Measurements from ENCODE around the gene CCDC9. TPM values are rescaled to one million over a fixed set of nuclear protein-coding genes. Genes with fewer than 3 reads are reported as not detected.

Gene CCDC9
- total RNA-seq (2014; rRNA removed; shearing (Covaris generic)), result 16.5 and 22.2 TPM in 2 replicates

DNA sequence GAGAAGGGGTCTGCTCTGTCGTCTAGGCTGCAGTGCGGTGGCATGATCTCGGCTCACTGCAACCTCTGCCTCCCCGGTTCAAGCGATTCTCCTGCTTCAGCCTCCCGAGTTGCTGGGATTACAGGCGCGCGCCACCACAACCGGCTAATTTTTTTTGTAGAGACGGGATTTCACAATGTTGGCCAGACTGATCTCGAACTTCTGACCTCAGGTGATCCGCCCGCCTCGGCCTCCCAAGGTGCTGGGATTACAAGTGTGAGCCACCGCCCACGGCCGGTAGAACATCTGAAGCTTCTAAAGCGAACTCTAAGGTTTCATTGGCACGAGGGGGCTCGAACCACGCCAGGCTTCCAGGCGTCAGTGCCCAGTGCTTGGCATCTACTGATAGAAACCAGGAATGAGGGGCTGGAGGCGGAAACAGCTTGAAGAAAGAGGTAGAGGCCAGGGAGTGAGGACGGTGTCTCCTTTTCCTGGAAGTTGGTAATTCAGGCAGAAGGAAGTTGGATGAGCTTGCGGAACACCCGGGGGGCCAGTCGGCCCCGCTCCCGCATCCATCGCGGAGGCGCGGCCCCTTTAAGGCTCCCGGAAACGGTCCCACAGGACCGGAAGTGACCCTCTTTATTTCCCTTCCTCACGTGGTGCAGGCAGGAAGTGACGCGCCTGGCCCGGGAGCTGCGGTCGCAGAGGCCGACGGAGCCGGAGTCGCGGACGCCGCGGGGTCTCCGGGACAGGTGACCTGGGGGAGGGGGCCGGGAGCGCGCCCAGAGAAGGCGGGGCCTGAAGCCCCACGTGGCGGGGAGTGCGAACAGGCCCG lies at the start of gene CCDC9:
CCDC9 (plus strand) TSS at position 647 of the 814 bp plus-strand sequence. CDS start 1,876 bp downstream, outside the sequence.
- in situ Hi-C loops (cut with HindIII; ENCODE audit: low sequenced_read_pairs), result no loop called here
- DNase-seq (ENCODE audit: low spot score), result peak; percentile 95

DNA sequence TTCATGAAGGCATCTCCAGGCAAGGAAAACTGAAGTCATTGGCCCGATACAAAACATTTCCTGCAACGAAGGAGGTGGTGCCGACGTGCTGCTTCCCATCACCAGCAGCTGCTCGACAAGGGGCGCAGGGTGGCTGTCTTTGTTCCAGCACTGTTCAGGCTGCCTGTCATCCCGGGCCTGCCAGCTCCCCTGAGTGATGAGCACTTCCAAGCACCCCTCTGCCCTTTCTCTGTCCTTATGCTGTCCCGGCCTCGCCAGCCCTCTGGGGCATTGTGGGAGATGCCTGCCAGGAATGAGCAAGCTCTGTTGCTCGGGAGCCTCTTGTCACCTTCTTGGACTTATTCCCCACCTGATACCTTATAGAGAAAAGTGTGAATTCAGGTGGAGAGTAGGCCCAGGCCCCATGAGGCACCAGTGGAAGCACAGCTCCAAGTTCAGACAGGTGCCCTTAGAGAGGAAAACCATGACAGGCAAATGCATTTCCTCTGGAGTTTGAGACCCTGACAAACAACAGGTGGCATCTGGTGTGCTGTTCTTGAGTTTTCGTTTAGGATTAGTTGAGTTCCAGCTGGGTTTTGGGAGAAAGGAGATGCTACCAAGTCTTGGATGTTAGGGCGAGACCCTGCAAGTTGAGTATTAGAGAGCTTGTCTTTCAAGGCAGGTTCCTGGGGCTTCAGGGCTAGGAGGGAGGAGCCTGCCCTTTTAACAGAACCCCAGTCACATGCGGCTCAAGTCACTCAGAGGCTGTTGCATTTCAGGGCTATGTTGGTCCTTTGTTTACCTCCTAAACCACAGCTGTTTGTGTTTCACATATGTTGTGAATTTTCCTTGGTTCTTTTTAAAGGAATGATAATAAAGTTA lies 46.8 kb upstream of the CCDC9 start:
- in situ Hi-C loops (cut with HindIII; ENCODE audit: low sequenced_read_pairs), result no loop called here

DNA sequence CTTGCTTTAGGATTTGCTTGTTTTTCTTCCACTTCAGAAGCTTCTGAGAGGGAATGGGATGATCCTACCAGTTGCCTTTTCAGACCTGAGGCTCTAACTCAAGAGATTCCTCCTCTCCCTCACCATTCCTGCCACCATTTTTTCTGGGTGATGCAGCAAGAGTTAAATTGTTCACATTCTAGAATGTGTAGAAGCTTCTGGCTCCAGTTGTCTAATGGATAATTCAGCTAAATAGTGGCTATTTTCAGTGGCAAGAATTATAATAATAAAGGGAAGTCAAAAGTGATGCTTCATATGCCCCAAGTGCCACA lies 46.2 kb upstream of the CCDC9 start:
- in situ Hi-C loops (cut with HindIII; ENCODE audit: low sequenced_read_pairs), result no loop called here
- DNase-seq (ENCODE audit: low spot score), result no peak

More for the DNA sequence above, 46.8 kb upstream of the CCDC9 start:
- no peak for DNase-seq (ENCODE audit: low spot score)

DNA sequence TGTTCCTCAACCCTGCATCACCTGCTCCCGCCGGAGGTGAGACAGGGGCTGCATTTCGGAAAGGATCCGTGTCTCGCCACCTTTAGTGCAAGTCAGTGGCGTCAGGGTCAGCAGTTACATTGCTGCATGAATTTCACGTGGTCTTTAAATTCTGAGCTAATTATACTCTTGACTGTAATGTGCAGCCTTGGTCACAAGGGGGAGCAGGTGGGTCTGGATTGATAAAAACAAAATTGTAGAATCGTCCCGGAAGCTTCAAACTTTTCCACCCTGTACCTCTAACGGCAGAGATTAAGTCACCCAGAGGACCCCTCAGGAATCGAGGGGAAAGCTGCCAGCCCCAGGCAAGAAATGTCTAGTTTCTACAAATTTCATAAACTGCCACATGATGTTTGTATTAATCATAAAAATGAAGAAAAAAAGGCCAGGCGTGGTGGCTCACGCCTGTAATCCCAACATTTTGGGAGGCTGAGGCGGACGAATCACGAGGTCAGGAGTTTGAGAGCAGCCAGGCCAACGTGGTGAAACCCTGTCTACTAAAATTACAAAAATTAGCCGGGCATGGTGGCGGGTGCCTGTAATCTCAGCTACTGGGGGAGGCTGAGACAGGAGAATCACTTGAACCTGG lies 45.5 kb upstream of the CCDC9 start:
- in situ Hi-C loops (cut with HindIII; ENCODE audit: low sequenced_read_pairs), result no loop called here
- DNase-seq (ENCODE audit: low spot score), result peak; percentile 79

DNA sequence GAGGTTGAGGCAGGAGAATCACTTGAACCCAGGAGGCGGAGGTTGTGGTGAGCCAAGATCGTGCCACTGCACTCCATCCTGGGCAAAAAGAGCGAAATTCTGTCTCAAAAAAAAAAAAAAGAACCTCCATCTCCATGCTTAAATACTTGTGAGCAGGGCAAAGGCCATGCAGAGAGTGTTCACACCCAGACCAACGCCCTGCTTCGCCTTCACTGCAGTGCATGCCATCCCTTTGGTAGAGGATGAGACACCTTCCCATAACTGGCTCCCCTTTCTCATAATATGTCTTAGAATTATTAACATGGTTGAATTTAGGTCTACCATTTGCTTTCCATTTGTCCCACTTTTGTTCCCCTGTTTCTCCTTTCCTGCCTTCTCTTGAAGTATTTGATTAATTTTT lies 40.7 kb upstream of the CCDC9 start:
- in situ Hi-C loops (cut with HindIII; ENCODE audit: low sequenced_read_pairs), result no loop called here

DNA sequence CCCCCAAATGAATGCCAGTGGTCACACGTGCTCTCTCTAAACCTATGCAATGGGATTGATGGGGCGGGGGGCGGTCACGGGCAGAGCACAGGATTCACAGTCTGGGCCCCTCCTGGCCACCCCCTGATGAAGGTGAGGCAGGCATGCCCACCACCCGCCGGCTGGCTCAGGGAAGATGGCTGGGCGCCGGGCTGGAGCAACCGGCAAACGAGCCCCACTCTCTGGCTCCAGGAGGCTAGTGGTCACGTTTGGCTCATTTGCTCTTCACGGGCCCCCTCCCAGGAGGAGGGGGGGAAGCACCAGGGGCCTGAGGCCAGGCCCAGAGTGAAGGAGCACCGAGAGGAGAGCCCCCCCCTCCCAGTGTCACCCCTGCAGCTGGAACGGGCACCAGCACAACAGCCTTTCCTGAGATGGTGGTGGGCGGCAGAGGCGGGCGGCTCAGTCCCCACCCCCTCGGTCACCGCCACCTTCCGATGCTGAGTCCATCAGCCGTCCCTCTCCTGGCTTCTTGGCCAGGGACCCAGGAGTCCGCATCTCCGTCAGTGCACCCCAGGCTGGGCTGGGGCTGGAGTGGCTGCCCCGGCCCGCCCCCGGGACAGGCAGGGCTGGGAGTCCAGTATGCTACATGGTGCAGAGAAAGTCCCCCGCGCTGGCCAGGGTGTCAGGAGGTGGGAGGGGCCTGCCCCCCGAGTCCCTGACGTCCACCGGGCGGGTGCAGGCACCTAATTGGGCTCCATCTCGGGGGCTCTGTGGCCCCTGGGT lies 35.1 kb upstream of the CCDC9 start:
- DNase-seq (ENCODE audit: low spot score), result no peak

More for the DNA sequence above, 40.7 kb upstream of the CCDC9 start:
- DNase-seq (ENCODE audit: low spot score), result no peak

DNA sequence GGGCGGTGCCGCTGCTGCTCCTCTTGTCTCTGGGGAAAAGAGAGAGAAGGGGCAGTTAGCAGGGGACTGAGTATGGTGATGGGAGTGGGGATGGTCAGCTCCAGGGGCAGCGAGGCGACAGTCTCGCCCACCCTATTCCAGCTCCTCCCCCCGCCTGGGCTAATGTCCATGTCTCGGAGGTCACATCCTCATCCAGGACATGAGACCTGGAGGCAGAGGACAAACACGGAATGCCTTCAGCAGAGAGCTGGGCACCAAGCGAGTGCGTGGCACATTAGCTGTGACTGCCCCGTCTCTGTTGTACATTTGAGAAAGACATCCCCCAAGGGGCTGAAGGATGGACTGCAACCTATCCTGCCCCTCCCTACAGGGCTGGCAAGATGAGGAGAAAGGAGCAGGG lies 34.4 kb upstream of the CCDC9 start:
- no peak for DNase-seq (ENCODE audit: low spot score)
- in situ Hi-C loops (cut with HindIII; ENCODE audit: low sequenced_read_pairs), result no loop called here

More for the DNA sequence above, 35.1 kb upstream of the CCDC9 start:
- in situ Hi-C loops (cut with HindIII; ENCODE audit: low sequenced_read_pairs), result no loop called here

DNA sequence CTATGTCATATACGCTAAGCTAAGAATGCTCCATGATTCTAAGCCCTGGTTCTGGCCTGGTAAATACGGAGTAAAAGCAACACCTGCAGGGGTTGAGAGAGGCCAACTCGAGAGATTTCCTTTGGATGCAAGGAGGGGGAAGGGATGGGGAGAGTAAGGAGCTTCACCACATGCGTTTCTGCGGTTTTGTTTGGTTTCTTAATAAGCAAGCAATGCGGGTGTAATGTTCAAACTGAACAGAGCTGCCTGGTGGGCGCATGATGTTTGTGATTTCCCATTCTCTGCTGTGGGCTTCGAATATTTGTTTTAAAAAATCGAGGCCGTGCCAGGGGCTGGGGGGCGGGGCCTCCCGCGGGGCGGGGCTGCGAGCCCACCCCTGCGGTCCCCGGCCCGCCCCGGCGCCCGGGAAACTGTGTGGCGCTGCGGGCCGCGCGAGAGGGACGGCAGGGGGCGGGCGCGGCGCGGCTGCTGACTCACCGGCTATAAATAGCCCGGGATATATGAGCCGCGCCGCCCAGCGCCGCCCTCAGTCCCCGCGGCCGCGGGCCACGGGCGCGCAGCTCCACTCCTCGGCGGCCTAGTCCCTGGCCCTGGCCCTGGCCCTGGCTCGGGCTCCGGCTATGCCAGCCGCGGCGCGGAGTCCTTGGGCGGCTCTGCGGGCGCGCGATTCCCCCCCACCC lies 30.4 kb upstream of the CCDC9 start:
- DNase-seq (ENCODE audit: low spot score), result peak; percentile 89
- in situ Hi-C loops (cut with HindIII; ENCODE audit: low sequenced_read_pairs), result no loop called here

DNA sequence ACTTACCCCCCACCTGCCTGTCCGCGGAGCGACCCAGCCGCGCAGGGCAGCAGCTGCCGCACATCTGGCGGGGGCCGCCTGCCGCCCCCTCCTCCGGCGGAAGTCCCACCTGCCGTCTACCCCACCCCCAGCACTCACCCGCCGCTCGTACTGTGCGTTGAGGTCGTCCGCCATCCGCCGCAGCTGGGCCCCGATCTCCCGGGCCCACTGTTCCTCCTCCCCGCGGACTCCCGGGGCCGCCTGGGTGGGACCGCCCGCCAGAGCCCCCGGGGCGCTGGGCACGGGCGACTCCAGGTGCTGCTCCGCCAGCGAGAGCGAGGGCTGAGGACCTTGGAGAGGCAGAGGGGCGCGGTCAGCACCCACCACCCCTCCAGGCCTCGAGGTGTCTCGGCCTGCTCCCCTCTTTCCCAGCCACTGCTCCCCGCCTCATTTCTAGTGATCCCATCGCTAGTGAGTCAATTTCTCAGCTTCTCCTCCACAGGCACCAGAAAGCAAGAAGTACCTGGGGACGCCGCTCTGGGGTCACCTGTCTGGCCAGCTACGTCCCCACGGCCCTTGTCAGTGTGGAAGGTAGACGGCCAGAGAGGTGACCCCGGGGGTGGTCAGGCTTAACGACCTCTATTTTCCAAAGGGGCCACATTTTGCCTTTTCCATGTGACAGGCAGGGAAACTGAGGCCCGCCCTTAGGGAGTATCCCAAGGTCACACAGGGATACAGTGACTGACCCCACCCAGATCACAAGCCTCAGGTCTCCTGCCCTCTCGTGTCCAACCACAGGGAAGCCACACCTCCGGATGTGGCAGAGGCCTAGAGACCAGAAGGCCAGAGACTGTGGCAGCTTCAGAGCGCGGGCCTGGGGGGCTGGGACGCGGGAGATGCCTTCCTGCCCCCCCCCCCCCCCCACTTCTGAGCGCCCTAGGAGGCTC lies 29.6 kb upstream of the CCDC9 start:
- peak; percentile 70 for DNase-seq (ENCODE audit: low spot score)

DNA sequence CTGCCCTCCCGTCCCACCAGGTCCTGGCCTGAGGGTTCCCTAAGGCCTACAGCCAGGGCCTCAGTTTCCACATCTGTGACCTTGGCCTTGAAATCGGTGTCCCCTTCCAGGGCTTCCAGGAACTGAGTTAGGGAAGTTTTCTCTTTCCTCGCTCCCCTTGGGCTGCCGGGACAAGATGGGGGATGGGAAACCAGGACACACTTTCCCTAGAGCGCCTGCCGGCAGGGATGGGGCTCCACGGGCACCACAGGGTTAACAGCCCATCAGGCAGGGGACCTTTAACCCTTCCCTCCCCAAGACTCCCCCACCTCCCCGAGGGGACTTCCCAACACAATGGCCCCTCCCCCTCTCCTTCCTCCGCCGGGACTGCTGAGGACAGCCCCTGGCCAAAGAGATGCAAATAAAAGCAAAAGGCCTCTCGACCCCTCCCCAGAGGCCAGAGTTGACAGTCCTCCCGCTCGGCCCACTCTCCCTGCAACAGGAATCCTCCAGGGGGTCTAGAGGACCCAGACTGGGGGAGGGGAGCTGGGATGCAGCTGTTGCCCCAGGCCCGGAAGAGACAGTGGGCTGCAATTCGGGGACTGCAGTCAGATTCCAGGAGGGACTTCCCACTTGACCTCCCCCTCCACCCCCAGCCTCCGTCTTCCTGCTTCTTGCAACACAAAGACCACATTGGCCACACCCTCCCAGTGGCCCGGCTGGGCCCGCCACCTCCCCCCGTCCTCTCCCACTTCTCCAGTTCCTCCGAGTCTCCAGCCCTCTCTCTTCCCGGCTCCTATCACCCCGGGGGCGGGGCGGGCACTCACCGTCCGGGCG lies 28.8 kb upstream of the CCDC9 start:
- in situ Hi-C loops (cut with HindIII; ENCODE audit: low sequenced_read_pairs), result no loop called here
- peak; percentile 73 for DNase-seq (ENCODE audit: low spot score)

More for the DNA sequence above, 29.6 kb upstream of the CCDC9 start:
- in situ Hi-C loops (cut with HindIII; ENCODE audit: low sequenced_read_pairs), result no loop called here

DNA sequence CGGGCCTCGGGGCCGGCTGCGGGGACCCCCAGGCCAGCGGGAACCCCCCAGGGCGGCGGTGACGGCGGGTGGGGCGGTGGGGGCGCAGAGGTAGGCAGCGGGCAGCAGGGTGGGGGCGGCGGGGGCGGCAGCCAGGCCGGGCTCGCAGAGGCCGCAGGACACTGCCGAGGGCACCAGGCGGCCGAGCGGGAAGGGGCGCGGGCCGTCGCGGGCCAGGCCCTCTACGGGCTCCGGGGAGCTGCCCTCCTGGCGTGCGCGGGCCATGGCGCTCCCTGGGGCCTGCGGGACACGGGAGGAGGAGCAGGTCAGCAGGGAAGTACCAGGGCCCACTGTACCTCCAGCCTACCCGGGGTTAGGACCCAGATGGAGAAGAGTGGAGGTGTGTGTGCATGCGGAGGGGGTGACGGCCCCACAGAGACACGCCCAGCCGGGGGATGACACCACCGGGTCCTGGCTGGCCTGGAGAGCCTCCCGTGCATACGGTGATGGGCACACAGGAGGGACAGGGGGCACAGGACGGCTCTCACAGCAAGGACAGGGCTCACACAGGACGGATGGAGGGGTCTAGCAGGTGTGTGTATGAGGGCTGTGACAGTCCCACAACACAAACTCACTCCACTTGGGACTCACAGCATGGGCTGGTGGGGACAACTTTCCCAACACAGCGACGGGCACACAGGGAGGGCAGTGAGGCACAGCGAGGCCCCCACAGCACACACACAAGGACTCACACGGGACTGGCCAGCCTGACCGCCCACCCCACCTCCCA lies 28.0 kb upstream of the CCDC9 start:
- in situ Hi-C loops (cut with HindIII; ENCODE audit: low sequenced_read_pairs), result no loop called here
- peak; percentile 62 for DNase-seq (ENCODE audit: low spot score)

DNA sequence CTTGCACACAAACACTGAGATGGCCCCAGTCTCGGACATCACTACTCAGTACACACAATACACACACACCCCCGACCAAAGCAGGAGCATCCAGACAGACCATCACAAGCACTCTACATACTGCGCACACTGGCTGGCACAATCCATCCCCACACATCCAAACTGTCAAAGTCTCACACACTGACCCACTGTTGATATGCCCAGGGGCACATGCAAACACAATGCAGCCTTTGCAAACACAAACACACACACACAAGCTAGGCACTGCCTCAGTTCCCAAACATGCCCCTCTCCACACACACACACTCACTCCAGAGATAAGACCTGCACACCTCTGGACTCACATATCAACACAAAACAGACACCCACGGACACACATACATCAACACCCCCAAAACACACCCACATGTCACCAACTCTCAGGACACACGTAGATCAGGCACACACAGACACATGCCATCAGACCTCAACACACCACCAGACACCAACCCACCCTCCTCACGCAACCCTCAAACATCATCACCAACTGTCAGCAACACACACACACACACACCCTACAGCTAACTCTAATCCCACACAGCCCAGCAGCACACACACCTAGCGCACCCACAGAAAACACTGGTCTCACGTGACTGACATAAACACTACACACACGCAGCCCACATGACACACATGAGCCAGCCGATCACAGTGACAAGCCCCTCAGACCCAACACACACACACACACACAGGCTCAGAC lies 27.2 kb upstream of the CCDC9 start:
- peak; percentile 53 for DNase-seq (ENCODE audit: low spot score)
- in situ Hi-C loops (cut with HindIII; ENCODE audit: low sequenced_read_pairs), result no loop called here

DNA sequence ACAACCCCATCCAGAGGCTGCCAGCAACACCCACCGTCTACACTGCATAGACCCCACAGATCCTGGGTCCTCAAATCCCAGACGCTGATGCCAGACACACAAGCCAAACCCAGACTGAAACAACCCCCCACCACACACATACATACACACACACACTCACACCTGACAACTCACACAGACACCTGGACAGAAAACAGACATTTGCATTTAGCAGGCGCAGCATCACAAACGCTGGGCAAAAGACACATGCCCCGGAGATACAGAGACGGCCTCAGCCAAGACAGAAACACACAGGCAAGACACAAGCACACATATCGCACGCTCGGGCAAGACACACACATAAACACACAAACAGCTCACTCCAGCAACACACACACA lies 26.7 kb upstream of the CCDC9 start:
- in situ Hi-C loops (cut with HindIII; ENCODE audit: low sequenced_read_pairs), result no loop called here
- DNase-seq (ENCODE audit: low spot score), result peak; percentile 64

DNA sequence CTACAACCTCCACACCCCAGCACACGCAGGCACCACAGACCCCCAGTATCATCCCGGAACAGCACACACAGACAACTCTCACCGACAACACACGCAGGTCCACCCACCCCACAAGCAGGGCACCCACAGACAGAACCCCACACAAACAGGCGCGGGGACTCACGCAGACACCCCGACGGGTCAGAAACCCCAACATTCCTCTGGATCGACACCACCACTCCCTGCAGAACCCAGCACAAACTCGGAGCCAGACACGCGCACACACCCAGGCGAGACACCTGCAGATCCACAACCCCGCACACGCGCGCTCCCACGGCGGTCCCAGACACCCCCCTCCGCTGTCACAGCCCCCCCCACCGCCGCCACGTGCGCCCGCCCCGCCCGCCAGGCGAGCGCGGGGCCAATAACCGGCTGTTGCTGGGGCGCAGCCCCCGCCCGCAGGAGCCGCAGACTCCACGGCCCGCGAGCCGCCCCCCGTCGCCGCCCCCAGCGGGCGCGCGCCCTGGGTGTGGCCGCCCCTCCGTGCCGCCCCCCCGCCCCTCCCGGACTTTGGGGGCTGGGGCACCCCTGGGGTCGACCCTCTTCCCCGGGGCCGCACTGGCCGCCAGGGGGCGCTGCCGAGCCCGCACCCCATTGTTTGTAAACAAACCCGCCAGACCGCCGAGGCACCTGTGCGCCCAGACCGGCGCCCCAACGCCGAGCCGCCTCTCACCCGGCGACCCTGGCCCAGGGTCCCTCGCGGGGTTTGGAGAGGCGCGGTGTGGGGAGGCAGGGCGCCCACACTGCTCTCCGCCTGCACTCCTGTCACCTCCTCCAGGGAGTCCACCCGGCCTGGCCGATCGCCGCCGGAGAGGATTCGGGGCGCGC lies 26.0 kb upstream of the CCDC9 start:
- in situ Hi-C loops (cut with HindIII; ENCODE audit: low sequenced_read_pairs), result no loop called here
- peak; percentile 50 for DNase-seq (ENCODE audit: low spot score)

DNA sequence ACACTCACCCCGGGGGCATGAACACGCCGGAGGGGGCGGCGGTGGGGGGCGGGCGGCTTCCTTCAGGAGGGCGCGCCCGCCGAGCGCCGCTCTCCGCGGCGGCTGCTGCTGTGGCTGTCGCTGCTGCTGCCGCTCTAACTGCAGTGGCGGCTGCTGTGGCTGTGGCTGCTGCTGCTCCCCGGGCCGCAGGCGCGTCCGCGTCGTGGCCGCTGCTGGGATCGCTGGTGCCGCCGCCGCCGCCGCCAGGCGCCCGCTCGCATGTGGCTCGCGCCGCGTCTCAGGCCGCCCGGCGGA lies 25.5 kb upstream of the CCDC9 start, which contains the start of gene BBC3:
BBC3 (minus strand) TSS at position 279 of the 294 bp plus-strand sequence. CDS start 2,768 bp downstream, outside the sequence.
- in situ Hi-C loops (cut with HindIII; ENCODE audit: low sequenced_read_pairs), result no loop called here

More for the DNA sequence above, 25.5 kb upstream of the CCDC9 start, which contains the start of gene BBC3:
- no peak for DNase-seq (ENCODE audit: low spot score)
